Vagina (tissue), 2 donors: ENCODE results near the gene ABCB10.

Experiments used
- CTCF ChIP-seq, 3 experiments: fragments of 450-650 bp in 2 of 3; fragments of 200-600 bp in 1 of 3; sonication (generic) in 1 of 3; IDR thresholded peaks; one replicate each; pipeline ENCODE4 v1.5.1; 2017 to 2019; ENCODE audit warnings: antibody characterized with exemption in 3 of 3, mild to moderate bottlenecking in 2 of 3, moderate library complexity in 2 of 3
- POLR2A ChIP-seq, 2 donors: fragments of 450-650 bp; IDR thresholded peaks; one replicate each; pipeline ENCODE4 v1.6.1; 2017; ENCODE audit warnings: antibody characterized with exemption in 2 of 2, mild to moderate bottlenecking in 2 of 2, moderate library complexity in 2 of 2

GRCh38 chr1:229596925-229597699 is 38.6 kb upstream of the ABCB10 start:
- TF ChIP-seq CTCF (IDR thresholded peaks at IDR 0.05) (no peak), POLR2A (IDR thresholded peaks at IDR 0.05) (no peak)
